ENCODE results near the gene NTM. TPM values are rescaled to one million over a fixed set of nuclear protein-coding genes. Genes with fewer than 3 reads are reported as not detected.

Gene NTM
- total and polyA plus RNA-seq, 9 donors, result 0.16 to 8.5 (median 0.55) TPM; not detected in 3

GRCh38 chr11:131745405-131745804, 375.0 kb downstream of the NTM start:
- TF ChIP-seq, protein P1, sequence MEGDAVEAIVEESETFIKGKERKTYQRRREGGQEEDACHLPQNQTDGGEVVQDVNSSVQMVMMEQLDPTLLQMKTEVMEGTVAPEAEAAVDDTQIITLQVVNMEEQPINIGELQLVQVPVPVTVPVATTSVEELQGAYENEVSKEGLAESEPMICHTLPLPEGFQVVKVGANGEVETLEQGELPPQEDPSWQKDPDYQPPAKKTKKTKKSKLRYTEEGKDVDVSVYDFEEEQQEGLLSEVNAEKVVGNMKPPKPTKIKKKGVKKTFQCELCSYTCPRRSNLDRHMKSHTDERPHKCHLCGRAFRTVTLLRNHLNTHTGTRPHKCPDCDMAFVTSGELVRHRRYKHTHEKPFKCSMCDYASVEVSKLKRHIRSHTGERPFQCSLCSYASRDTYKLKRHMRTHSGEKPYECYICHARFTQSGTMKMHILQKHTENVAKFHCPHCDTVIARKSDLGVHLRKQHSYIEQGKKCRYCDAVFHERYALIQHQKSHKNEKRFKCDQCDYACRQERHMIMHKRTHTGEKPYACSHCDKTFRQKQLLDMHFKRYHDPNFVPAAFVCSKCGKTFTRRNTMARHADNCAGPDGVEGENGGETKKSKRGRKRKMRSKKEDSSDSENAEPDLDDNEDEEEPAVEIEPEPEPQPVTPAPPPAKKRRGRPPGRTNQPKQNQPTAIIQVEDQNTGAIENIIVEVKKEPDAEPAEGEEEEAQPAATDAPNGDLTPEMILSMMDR (IDR thresholded peaks at IDR 0.05), result no peak
- no peak for TF ChIP-seq POLR2A (IDR thresholded peaks at IDR 0.05)
- TF ChIP-seq EP300 (IDR thresholded peaks at IDR 0.05), result no peak
- WGBS, 3 donors, result 68 to 73% (median 69%) methylated on average over 6 of the region's 6 CpGs

GRCh38 chr11:131746201-131746600, 375.8 kb downstream of the NTM start:
- H3K9me3 ChIP-seq, result no peaks in the 10 kb centered on the region
- H3K27ac ChIP-seq, result no peak overlapping the region
- intact Hi-C loops (cut with DNase I), result no loop called here
- TF ChIP-seq EP300 (IDR thresholded peaks at IDR 0.05) (no peak), POLR2A (IDR thresholded peaks at IDR 0.05) (no peak)
- TF ChIP-seq, protein P1 (IDR thresholded peaks at IDR 0.05), result no peak
- 68 to 79% (median 71%) methylated on average over 12 of the region's 12 CpGs for WGBS, 3 donors
- no peak overlapping the region for H3K4me3 ChIP-seq
- no peaks in the 10 kb centered on the region for H3K27me3 ChIP-seq
- DNase-seq, result no peak
- H3K4me1 ChIP-seq (ENCODE audit: insufficient read depth), result no peaks in the 10 kb centered on the region
- H3K36me3 ChIP-seq, result no peaks in the 10 kb centered on the region

More at GRCh38 chr11:131745405-131745804, 375.0 kb downstream of the NTM start:
- Histone ChIP-seq H3K4me1 (ENCODE audit: insufficient read depth) (no peaks in the 10 kb centered on the region), H3K27me3 (no peaks in the 10 kb centered on the region), H3K4me3 (no peak overlapping the region), H3K9me3 (no peaks in the 10 kb centered on the region), H3K36me3 (no peaks in the 10 kb centered on the region), H3K27ac (no peak overlapping the region)
- intact Hi-C loops (cut with DNase I), result no loop called here
- DNase-seq, result no peak

GRCh38 chr11:131748151-131749050, 378.0 kb downstream of the NTM start:
- no peaks in the 10 kb centered on the region for H3K27me3 ChIP-seq
- H3K27ac ChIP-seq, result no peak overlapping the region
- no peak overlapping the region for H3K4me3 ChIP-seq
- no peaks in the 10 kb centered on the region for H3K9me3 ChIP-seq
- no peaks in the 10 kb centered on the region for H3K36me3 ChIP-seq
- no peaks in the 10 kb centered on the region for H3K4me1 ChIP-seq (ENCODE audit: insufficient read depth)
- intact Hi-C loops (cut with DNase I), result no loop called here
- WGBS, 3 donors, result 23 to 28% (median 26%) methylated on average over 15 of the region's 15 CpGs
- TF ChIP-seq EP300 (IDR thresholded peaks at IDR 0.05) (no peak), POLR2A (IDR thresholded peaks at IDR 0.05) (no peak)
- TF ChIP-seq, protein P1 (IDR thresholded peaks at IDR 0.05), result no peak
- DNase-seq, result no peak

- TF ChIP-seq POLR2A (IDR thresholded peaks at IDR 0.05), result no peak
- TF ChIP-seq, protein P1 (IDR thresholded peaks at IDR 0.05), result no peak
- Histone ChIP-seq H3K27ac (no peak overlapping the region), H3K27me3 (no peaks in the 10 kb centered on the region), H3K9me3 (no peaks in the 10 kb centered on the region), H3K36me3 (no peaks in the 10 kb centered on the region), H3K4me3 (no peak overlapping the region), H3K4me1 (ENCODE audit: insufficient read depth) (no peaks in the 10 kb centered on the region)
- WGBS, 3 donors, result 71 to 73% (median 73%) methylated on average over 2 of the region's 2 CpGs
- DNase-seq, result no peak
- intact Hi-C loops (cut with DNase I), result no loop called here
These were observed 378.7 kb downstream of the NTM start for GRCh38 chr11:131749101-131749500.
